HG03520 (cell line): ENCODE data around the gene RALGDS.

Source experiments
- ATAC-seq: cut with Tn5 transposase; IDR thresholded peaks from one replicate; pipeline ENCODE4 v1.9.1; 2021; ENCODE audit warnings: mild to moderate bottlenecking, moderate library complexity; ENCODE audit not compliant: unreplicated experiment

RALGDS gene

GRCh38 chr9:133137451-133138231 is 16.6 kb upstream of the RALGDS start:
- ATAC-seq: no peak

DNA sequence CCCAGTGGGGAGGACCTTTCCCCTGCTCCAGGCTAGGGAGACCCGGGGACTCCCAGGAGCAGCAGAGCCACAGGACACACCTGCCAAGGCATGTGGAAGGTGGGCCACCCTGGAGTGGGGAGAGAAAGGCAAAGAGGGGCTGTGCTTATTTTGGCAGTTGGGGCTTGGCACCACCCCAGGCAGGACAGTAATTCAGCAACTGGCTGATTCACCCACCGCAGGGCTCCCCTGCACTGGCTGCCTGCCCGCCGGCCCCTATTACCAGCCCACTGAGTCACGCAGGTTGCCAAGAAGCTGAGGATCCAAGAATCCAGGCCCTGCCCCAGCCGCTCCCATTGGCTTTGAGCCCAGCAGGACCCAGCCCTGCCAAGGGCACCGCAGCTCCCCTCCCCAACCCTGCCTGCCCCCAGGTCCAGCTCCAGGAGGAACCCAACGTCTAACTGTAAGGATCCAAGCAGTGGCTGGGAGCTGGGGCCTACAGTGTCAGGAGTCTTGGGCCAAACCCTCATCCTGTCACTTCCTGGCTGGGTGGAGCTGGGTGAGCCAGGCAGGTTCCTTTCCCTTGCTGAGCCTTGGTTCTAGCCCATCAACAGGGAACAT is 14.2 kb upstream of the RALGDS start:
- ATAC-seq: no peak

DNA sequence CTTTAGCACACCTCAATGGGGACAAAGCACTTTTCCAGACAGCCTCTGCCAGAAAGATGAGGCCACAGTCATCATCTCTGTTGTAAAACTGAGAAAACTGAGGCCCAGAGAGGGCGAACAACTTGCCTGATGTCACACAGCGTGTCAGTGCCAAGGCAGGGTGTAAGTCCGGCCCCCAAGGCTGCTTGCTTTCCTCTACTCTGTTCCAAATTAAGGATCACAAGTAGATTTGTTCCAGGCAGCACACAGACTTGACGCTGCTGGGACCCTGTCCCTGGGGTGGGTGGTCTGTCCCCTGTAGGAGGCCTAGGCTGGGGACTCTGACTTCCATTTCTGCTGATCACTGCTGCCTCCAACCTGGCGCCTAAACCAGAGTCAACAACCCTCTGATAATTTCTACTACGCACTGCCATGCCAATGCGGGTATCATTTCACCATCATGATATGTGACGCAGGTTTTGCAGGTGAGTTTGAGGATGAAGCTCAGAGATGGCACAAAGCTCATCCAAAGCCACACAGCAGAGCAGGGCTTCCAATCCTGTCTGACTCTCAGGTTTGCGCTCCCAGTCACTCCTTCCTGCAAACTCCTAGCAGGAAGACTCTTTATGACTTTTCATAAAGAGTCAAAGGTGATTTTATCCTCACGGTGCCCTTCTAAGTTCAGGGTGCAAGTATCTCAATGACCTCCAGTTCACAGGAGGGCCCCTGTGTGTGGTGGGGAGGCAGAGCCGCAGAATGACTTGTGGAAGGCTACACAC is 13.5 kb upstream of the RALGDS start:
- ATAC-seq: no peak

- ATAC-seq: peak; percentile 90
Observed at GRCh38 chr9:133133681-133134387, 12.8 kb upstream of the RALGDS start.

- no peak for ATAC-seq
Observed at GRCh38 chr9:133132174-133132573, 11.1 kb upstream of the RALGDS start.

- no peak for ATAC-seq
Observed at GRCh38 chr9:133131506-133131905, 10.5 kb upstream of the RALGDS start.

DNA sequence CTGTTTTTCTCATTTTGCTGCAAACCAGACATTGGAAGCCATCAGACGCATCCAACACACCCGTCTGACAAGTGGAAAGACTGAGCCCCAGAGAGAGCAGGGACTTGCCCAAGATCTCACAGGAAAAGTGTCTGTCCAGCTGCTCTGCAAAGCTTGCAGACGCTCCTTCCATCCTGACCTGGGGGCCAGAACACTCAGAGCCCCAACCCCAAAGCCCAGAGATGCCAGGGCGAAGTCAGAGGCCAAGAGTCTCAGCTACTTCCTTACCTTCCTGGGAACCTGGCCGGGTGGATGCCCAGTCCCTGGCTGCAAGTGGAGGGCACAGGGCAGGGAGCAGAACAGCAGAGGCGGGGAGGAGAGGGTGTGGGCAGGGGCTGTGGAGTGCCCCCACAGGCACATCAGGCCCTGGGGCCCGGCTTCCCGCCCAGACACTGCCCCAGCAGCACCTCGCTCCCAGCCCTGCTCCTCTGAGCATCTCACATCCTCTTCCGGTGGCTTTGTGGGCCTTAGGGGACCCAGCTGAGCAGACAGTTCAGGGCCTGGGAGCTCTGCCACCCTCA is 9.7 kb upstream of the RALGDS start:
- no peak for ATAC-seq

DNA sequence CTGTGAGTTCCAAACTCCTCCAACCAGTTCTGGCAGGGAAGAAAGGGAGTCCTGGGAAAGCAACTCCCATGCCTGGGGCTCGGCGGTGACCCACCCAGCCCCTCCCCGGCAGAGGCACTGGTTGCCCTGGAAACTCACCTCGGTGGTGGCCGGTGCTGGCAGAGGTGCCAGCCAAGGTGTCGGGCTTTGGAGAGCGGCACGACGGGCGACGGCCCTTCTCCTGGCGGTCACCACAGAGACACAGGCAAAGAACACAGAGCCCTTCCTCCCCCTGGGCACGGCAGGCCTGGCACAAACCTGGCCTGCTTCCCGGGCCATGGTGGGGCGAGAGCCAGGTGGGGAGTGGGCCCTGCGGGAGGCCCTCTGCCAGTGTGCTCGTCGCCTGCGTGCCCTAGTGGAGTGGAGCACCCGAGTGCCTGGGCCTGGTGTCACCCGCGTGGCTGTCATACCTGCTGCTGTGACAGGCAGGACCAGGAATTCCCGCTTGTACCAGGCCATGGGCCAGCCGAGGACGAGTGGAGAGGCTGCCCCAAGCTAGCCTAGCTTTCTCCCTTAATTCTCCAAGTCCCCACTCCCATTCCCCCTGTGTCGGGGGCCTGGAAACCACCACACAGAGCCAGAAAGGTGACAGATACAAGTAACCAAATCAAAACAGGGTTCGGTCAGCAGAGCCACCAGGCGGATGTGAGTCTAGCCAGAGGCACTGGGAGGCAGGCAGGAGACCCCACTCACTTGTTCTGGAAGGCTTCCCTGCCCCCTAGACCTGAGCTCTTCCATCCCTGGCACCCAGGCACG is 8.2 kb upstream of the RALGDS start:
- ATAC-seq: no peak

- no peak for ATAC-seq
Observed at GRCh38 chr9:133128152-133128551, 7.1 kb upstream of the RALGDS start.

DNA sequence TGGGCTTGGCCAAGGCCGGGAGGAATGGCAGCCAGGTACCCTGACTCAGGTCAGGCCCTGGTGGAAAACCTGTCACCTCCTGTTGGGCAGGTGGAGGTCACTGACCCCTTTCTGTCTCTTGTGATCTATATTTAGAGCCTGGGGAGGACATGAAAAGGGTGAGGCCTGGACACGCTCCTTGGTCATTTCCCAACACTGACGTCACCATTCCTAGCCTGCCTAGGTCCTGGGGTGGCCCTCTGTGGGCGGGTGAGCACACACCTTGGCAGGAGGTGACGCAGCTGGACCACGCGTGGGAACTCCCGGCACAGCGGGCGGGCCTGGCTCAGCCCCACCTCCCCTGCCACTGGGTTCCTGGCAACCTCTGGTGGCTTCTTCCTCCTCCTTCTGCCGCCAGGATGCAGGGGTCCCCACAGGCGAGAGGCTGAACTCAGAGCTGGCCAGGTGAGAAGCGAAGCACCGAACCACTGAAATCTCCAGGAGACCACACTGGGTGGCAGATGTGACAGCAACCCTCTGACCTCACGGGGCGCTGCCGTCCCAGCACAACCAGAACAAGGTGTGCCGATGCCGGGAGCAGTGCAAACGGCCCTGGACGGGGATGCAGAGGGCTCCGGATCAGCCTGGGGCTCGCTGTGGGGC is 6.4 kb upstream of the RALGDS start:
- ATAC-seq: no peak

DNA sequence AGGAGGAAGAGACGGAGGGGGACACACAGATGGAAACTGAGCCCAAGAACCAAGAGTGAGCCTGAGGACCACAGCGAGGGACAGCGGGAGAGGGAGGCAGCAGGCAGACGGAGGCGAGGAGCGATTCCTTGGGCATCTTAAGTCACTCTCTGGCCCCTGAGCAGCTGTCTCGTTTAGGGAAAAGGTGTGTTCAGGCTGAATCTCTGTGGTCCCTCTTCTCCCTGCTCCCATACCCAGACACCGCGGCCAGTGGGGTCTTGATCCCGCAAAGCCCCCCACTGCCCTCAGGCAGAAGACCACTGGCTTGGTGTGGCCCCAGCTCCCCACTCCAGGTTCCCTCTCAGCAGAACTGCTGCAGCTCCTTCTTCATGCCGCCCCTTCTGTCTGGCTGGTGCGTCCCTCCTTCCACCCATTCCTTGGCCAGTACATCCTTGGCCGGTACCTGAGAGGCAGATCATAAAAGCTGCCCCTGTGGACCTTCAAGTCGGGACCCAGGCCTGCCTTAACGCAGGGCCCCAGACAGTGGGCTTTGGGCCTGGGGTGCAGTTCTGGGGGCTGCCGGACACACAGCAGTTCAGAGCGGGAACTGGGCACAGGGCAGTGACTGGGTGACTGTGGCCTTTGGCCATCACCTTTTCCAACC is 5.8 kb upstream of the RALGDS start:
- ATAC-seq: no peak

GRCh38 chr9:133125941-133126696 is 5.1 kb upstream of the RALGDS start:
- no peak for ATAC-seq

DNA sequence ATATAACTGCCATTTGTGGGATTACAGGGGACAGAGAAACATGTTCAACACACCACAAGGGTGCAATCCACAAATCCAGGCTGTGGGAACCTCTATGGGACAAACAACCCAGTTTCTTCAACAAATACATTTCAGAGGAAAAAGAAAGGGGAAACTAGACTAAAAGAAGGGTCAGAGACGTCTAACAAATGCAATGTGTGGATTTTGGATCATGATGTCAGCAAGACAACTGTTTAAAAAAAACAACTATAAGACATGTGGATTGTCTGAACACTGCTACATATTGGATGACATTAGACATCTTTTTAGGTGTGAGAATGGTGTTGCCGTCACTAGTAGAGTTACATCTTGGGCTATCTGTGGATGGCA is 3.9 kb upstream of the RALGDS start:
- no peak for ATAC-seq

GRCh38 chr9:133124123-133124906 is 3.3 kb upstream of the RALGDS start:
- no peak for ATAC-seq

GRCh38 chr9:133122935-133123611 is 2.0 kb upstream of the RALGDS start:
- ATAC-seq: no peak

GRCh38 chr9:133122605-133122934 is 1.5 kb upstream of the RALGDS start:
- no peak for ATAC-seq

DNA sequence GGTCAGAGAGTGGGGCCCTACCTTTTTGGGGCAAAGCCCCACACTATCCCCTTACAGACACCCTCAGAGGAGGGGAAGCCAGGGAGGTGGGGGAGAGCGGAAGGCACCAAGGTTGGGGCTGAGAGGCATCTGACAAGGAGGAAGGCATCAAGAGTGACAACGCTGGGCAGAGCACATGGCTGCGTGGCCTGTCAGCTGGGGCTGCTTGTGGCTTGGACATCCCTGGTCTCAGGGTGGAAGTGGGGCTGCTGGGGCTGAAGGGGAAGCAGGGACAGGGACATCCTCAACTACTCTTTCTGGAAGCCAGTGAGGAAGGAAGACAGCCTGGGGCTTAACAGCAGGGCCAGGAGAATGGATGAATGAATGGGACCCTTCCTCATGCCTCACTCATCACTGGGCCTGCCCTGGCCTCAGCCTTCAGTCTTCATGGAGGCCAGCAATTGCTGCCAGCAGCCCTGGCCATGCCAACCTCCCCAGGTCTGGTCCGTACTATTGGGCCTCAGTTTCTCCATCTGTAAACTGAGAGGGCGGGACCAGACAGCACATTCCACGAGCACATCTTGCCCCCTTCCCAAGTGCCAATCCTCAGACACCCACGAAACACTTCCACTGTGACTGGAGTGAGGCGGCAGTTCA is 993 bp upstream of the RALGDS start:
- ATAC-seq: no peak
